Choroid plexus epithelial cell (primary cell): Measurements from ENCODE around the gene PRR23E.

ENCODE experiments used
- DNase-seq: peaks from one replicate; pipeline ENCODE4 v3.0.0-alpha.2; 2010; ENCODE audit warnings: low read depth
- H3K4me3 ChIP-seq: 2 replicates; pipeline ENCODE4 v1.5.1; 2011; ENCODE audit warnings: low read depth, mild to moderate bottlenecking, control low read depth, low read length, moderate library complexity
- CTCF ChIP-seq: conservative IDR thresholded peaks from 2 replicates; pipeline ENCODE4 v1.5.1; 2011; ENCODE audit warnings: low read depth, mild to moderate bottlenecking, control low read depth, inconsistent platforms, low read length, moderate library complexity

The PRR23E gene

GRCh38 chr3:127218454-127218922 lies 25.6 kb downstream of the PRR23E start:
- no peak overlapping the region for H3K4me3 ChIP-seq
- DNase-seq: no peak
- TF ChIP-seq CTCF: no peak

GRCh38 chr3:127220497-127220896 lies 27.6 kb downstream of the PRR23E start:
- TF ChIP-seq CTCF: no peak
- no peak overlapping the region for H3K4me3 ChIP-seq
- DNase-seq: no peak

- H3K4me3 ChIP-seq: no peak overlapping the region
- no peak for DNase-seq
- no peak for TF ChIP-seq CTCF
Measured at GRCh38 chr3:127221037-127221436, 28.1 kb downstream of the PRR23E start.

GRCh38 chr3:127221446-127222035 lies 28.6 kb downstream of the PRR23E start:
- no peak for TF ChIP-seq CTCF
- no peak overlapping the region for H3K4me3 ChIP-seq
- DNase-seq: no peak

- no peak for DNase-seq
- TF ChIP-seq CTCF: no peak
- no peak overlapping the region for H3K4me3 ChIP-seq
Measured at GRCh38 chr3:127222163-127222562, 29.2 kb downstream of the PRR23E start.

- no peak for TF ChIP-seq CTCF
- no peak overlapping the region for H3K4me3 ChIP-seq
- DNase-seq: no peak
Measured at GRCh38 chr3:127222664-127223063, 29.7 kb downstream of the PRR23E start.

- DNase-seq: no peak
- TF ChIP-seq CTCF: no peak
- H3K4me3 ChIP-seq: no peak overlapping the region
Measured at GRCh38 chr3:127224118-127224517, 31.2 kb downstream of the PRR23E start.
